CD4-positive, alpha-beta T cell treated with Interleukin-17A for 1 hour (primary cell): ENCODE data around the gene KY.

Experiments used
- DNase-seq: peaks from one replicate; pipeline ENCODE4 v3.0.0-alpha.2; 2020

Gene KY

DNA sequence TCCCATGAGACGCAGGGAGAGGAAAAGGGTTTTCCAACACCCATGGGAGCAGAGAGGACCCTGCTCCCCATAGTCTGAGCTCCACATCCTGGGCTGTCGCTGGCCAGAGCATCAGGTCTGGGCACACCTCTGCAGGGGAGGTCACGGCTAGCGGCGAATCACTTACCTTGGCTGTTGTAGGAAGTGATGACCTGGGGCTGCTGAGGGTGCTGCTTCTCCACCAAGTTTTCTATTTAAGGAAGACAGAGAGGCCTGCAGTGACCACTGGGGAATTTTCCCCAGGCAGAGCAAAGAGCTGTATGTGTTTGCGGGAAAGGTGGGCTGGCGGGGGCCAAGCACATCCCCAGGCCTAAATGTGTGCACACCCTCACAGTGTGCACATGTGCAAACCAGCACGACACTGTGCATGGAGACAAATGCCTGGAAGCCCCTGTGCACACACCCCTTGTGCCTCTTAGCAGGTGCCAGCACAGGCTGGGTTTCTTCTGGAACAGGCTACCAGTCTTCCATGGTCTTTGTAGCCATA is 7.6 kb downstream of the KY start:
- DNase-seq, result no peak

DNA sequence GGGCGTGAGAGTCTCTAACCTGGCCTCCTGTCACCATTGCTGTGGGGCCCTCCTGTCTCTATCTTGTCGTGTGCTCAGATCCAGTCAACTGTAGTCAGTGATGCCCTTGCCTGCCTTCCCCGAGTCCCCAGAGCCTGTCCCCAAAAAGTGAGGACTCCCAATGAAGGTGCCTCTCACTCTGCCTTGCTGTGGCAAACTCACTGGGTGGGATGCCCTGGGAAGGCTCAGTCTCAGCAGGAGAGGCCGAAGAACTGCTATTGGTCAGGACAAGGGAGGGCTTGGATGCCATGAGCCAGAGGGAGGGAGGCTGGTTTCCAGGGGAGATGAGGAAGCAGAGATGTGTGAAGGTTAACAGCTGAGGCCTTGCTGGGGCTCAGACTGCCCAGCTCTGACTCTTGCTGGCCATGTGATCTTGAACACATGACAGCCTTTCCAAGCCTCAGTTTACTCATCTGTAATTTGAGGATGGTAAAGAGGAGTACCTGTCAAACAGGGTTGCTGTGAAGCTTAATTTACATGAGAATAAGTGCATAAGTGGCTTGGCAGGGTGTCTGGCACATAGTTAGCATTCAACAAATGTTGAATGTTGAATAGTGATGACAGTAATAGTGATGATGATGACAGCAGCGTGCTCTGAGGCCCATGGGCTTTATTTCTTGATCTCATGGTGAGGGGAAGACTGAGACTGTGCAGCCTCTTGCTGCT is 8.2 kb downstream of the KY start:
- DNase-seq, result no peak

DNA sequence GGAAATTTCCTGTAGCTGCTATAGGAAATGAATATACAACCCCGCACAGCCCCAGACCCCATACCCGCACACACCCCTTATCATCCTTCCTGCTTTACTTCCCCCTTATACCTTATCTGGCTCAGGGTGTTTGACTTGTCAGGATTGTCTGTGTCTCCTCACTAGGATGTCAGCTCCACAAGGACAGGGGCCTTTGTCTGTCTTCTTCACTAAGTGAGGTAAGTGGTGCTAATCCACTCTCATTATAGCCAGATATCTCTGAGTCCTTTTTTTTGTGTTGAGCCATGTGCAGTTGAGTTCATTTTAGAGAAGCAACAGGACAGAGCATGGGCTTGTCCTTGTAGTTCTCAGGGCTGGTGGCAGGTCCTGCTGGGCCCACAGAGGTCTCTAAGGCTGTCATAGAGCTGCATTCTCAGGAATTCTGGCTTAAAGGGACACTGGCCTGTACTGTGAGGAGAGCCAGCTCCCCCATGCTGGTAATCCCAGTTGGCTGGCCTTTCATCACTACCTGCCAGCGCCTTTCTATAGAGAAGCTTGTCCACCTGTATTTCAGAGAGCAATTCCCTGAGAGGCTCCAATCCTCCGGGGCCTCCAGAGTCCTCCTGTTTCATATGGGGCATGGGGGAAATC is 9.0 kb downstream of the KY start:
- no peak for DNase-seq

DNA sequence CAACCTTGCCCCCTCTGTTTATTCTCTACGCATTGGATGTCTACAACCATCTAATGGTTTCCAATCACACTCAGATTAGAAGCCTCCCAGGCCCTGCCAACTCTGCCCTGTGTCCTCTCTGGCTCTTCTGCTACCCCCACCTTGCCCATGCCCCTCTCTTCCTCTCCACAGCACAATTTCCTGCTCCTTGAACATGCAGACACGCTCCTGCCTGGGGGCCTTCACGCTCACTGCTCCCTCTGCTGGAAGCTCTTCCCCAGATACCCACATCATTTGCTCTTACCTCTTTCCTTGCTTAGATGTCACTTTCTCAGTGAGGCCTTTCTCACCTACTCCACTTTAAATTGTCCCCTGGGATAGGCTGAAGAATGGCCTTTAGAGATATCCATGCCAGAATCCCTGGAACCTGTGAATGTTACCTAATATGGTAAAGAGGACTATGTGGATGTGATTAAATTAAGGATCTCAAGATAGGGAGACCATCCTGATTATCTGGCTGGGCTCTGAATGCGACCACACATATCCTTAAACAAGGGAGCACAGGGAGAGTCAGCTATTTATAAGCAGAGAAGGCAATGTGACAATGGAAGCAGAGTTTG is 9.9 kb downstream of the KY start:
- no peak for DNase-seq

DNA sequence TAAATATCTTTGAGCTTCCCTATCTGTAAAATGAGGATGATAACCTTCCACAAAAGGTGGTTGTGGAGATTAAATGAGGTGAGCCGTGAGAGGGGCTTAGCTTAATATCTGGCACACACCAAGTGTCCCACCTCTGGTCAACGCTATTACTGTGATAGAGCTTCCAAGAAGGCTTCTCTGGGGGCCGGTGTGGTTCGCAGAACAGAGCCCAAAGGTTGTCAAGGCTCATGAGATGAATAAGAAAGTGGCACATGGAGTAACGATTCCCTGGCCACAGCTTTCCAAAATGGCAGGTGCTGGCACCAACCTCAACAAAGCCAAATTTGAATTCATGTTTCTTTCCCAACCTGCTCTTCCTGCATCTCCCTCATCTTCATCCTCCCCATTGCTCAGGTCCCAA is 10.4 kb downstream of the KY start:
- no peak for DNase-seq

DNA sequence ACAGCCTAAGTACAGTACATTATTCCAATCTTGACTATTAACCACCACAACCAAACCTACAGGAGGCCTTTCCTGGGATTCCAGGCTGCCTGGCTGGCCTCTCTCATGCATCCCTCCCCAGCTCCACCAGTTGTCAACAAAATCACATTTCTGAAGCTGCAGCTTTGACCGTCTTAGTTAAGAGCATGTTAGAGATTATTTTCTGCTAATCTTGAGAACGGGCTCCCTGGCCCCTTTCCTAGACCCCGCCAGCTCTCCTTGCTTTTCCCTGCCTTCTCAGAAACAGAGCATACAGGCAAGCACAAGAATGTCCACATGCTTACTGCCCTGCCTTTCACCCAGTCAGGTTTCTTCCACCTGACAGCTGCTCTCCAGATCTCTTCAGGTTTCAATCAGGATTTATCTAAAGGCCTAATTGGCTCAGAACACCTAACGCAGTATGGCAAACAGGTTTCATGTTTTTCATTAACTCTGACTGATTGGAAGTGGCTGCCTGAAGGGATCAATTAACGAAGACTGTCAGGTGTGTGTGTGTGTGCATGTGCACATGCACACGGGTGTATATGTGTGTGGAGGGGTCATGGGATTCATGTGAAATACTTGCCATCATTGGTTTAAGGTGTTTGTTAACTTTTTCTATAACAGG is 12.3 kb downstream of the KY start:
- no peak for DNase-seq

DNA sequence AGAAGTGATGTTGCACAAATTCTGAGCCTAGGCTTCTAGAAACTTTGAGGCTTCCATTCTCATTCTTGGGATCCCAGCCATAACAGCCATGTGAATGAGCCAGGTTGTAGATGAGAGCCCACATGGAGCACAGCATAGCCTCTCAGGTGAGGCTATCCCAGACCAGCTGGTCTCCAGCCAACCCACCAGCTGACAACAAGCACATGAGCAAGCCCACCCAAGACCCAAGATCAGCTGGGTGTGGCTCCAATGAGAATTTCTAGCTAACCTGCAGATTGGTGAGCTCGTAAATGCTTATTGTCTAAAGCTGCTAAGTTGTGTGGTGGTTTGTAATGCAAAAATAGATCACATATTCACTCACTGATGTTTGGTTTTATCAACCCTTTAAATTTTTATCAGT is 14.4 kb downstream of the KY start:
- no peak for DNase-seq

DNA sequence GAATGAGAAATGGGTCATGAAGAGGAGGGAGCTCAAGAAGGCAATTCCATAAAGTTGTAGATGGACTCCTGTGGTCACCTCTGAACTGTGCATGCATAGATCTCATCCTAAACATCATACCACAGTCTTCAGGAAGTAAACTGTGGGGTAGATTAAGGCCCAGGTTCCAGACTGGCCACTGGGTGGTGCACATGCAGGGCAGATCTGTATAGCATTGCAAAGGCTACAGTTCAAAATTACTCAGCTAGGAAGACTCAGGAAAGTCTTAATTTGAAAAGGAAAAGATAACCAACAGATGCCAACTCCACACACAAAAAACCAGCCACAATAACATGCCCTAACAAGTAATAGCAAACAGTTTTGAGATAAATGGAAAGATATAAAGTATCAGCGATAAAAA is 20.3 kb downstream of the KY start:
- no peak for DNase-seq

DNA sequence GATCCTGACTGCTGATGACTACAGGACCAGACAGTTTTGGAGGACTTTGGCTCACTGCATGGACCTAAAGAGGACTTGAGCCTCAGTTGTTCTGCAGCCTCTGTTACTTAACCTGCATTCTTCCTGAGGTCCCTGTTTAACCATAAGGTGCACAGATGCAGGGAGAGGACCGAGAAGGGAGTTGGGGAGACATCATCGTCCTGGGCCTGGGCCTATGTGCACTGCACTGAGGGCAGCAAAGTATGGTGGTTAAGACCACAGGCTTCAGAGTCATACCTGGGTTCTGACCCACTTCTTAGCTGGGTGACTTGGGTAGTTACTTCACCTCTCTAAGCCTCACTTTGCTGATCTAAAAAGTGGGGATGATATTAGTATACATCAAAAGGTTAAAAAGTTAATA is 21.9 kb downstream of the KY start:
- no peak for DNase-seq

DNA sequence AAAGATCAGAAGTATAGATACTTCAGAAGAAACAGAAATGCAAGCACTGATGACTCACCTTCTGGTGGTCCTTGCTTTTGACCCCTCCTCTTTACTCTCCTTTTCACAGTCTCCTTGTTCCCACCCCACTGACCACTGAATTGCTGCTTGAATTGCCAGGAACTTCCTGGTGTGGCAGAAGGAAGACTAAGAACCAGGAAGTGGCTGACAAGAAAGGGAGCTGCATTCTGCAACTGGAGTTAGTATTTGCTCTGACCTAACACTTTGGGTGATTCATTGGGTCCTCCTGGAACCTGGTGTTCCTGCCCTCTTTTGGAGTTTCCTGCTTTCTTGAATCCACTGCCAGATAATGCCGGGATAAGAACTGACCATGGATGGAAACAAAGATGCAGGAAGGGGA is 23.0 kb downstream of the KY start:
- no peak for DNase-seq

DNA sequence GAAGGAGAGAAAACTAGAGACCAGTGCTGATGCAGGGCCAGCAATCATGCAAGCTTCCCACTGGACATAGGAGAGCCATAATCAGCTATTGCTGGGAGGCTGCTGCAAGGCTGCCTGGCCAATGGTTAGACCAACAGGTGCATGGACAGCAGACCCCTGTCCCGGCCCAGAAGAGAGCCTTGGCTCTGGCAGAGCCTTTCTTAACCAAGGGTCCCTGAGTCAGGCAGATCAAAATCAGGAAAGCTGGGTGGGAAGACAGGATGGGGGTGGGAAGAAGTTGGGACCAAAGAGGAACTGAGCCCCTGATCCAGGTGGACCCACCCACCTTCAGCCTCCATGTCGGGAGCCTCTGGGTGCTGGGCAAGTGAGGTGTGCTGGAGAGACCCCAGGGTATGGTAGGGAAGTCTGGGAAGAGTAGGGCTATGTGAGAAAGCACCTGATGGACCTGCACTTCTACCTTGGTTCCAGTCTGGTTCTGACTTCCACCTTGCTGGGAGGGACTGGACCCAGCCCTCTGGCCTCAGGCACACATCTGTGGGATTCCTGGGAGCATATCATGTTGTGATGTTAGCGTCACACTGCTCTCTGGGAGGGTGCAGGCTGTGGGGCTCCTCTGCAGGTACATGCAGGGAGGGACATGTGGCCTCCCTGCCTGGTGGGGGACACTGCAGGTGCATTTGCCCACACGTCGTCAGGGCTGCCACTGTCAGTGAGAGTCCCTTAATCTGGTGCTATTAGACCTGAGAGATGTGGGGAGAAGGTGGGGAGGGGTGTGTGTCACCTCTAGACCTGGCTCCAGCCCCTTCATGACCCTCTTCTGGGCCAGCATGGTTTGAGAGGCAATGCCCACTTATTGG is 24.7 kb downstream of the KY start:
- no peak for DNase-seq

DNA sequence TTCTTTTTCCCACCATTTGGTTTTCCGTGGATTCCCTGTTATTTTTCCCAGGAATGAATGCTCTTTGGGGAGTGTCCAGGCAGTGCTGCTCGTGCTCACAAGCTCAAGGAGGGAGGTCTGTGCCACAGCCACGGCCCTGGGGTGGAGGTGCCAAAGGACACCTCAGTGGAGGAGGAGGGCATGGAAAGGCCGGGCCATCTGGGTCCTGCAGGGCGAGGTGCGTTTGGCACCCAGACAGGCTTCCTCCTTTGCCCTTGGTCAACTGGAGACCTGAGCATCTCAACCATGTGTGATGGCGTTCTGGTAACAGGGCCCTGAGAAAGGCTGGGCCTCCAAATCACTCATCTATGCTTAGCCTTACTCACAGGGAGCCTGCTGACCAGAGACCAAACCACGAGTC is 25.4 kb downstream of the KY start:
- no peak for DNase-seq

DNA sequence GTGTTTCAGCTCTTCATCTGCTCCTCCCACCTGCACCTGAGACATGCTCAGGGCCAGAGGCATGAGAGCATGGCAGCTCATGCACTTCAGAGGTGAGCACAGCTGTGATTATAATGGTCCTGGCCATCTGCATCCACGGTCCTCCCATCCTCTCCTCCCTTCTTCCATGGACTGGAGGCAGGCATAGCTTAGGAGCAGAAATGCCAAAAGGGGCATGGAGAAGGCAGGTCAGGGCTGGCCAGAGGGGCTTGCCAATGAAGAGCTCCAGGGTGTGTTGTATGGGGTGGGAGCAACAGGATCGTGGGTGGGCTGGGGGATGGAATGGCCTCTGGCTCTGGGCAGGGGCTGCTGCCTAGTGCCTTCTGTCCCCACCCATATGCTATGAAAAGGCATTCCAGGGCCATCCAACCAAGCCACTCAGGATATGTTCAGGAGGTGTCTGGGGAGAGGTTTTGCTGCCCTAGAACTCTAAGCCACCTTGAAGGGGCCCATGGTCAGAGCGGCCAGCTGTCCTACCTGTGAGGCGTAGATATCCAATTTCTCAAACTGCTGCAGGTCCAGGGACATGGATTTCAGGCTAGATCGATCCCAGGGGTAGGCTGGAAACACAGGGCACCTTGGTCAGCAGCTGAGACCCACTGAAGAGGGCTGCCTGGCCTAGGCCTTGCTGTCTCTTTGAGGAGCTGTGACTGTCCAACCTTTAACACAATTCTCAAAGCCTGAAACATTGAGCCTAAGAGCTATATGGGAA is 26.1 kb downstream of the KY start:
- no peak for DNase-seq

DNA sequence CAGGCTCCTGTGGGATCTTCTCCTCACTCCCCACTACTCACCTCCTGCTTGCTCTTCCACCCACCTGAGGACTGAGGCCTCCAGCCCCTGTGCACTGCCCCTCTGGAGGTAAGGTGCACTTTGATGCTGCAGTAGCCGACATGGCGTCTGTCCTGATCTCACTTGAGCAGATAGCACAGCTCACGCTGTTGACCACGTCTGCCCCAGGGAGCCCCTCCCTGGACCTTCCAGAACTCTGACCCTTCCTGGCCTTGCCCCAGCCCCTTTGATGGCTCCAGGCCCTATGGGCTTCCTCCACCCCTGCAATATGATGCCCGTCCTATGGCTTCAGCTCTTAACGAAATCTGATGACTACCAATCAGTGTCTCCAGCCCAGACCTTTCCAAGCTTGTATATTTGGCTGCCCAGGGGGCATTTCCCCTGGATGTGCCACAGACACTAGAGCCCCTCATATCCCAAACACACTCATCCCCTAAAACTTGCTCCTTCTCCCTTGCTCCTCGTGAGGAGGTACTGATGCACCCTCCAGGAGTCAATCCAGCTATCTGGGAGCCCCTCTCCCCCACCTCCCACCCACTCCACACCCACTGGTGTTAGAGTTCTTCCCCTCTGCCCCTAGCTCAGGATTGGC is 27.1 kb downstream of the KY start:
- DNase-seq, result no peak

DNA sequence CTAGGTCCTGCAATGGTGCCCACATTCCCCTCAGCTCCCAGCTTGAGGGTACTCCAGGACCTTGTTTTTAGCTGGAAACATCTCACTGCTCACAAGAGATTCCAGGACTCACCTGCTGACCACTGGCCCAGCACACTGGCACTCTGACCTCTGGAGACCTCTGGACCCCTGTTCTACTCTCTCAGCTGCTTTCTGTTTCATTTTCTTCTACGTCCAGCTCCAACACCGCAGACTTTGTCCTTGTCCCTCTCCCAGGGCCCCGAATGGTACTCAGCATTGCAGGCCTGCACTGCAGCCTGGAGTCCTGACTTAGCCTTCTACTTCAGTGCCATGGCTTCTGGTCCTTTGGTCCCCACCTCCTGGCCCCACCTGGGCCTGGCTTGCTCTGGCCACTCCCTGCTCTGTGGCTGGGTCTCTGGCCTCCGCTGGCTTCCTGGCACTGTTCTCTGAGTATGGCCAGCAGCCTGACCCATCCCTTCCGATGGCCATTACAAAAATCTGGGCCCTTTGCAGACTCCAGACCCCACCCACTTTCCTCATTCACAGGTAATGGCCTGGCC is 27.9 kb downstream of the KY start:
- no peak for DNase-seq

DNA sequence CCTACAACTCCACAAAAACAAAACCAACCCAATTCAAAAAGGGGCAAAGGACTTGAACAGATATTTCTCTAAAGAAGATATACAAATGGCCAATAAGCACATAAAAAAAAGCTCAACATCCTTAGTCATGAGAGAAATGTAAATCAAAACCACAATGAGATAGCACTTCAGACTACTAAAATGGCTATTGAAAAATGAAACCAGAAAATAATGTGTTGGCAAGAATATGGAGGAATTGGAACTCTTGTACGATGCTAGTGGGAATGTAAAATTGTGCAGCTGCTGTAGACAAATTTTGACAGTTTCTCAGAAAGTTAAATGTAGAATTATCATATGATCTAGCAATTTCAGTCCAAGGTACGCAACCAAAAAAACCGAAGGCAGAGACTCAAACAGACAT is 29.0 kb downstream of the KY start:
- DNase-seq, result no peak

DNA sequence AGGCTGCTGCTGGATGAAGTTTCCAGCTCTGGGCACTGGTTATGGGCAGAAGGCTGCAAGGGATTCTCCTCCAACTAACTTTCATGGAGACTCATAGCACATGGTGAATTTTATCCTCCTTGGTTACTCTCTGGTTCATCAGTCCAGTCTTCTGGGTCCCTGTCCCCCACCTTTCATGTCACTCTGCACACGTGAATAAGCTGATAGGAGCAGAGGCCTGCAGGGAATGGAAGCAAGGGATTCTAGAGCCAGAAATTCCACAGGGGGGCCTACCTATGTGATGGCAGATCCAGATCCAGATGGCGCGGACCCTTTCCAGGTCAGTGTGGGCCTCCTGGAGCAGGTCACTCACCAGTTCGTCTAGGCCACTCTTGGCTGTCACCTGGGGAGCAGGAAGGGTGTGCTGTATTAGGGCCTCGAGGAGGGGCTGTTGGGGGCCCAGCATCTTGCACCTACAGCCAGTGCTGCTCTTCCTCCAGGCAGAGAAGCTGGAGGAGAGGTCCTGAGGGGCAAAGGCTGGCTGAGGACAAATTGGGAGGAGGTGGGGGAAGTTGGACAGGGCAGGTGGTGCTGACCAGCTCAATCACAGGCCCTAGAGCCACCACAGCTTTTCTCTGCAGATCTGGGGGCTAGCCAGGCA is 30.2 kb downstream of the KY start:
- no peak for DNase-seq

DNA sequence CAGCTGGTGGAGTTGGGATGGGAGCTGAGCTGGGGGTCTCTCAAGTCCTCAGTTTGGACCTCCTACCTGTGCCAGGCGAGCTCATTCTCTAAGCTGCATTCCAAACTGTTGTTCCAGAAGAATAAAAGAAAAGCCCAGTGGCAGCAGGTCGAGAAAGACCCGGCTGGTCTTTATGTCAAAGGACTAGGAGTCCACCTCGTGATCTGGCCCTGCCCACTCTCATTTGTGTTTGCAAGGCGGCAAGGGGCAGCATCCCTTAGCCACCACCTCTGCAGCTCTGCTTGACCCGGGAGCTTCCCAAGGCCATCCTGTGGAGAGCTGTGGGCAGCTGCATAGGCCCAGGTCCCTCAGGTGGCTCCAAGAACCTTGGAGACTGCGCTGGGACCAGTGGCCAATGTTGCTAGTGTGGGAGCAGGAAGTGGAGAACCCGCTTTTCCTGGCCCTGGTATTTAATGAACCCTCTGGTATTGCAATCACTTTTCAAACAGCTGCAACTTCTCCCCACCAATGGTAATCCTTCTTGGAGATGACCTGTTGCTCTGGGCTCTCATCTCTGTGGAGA is 30.9 kb downstream of the KY start:
- DNase-seq, result no peak

DNA sequence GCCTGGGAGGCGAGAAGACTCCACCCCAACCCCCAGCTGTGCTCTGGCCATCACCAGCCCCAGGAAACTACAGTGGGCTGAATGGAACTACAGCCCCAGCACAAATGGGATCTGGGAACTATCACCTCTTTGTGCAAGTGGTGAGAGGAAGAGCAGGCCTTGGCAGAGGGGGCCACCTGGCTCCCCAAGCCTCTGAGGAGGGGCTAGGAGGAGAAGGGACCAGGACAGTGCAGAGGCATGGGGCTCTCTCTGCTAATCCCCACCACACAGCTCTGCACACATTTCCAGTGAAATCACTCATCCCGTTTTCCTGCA is 31.6 kb downstream of the KY start:
- DNase-seq, result no peak

DNA sequence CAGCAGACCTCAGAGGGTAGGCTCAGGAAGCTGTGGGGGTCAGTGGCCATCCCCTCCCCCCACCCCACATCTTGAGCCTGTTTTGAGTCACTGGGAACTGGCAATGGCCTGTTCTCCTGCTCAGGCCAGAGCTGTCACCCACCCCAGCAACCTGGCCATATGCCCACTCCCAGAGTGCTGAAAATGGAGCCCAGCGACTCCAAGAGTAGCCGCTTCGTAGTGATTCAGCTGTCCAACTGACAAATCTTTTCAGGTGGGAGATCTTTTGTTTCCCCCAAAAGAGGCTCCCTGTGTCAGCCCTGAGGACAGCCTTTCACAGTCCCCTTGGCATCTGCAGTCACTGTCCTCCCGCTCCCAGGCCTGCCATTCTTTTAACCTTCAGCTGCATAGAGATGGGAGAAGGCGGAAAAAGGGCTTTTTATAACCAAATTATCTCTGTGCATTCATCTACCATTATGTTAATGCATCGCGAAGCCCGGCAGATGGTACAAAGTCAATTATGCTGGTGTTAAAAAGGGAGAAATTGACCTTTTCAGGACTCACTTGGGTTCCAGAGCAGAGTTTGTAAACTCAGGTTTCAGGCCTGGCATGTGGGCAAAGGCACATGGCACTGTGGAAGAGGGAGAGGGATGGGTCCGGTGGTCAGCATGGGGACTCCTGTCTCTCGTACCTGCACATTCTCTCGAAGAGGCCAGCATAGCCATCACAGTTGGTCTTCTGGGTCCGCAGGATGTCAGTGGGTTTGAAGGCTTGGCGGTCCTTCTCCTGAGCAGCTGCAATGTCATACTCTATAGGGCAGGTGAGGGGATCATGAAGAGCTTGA is 32.1 kb downstream of the KY start:
- no peak for DNase-seq
